ENCODE measurements around the gene MGME1. TPM values are rescaled to one million over a fixed set of nuclear protein-coding genes. Genes with fewer than 3 reads are reported as not detected.
A peak's percentile ranks its signal among the peaks of the same experiment; 100 is the strongest.

MGME1 gene
- total RNA-seq, result 10.1 TPM

DNA sequence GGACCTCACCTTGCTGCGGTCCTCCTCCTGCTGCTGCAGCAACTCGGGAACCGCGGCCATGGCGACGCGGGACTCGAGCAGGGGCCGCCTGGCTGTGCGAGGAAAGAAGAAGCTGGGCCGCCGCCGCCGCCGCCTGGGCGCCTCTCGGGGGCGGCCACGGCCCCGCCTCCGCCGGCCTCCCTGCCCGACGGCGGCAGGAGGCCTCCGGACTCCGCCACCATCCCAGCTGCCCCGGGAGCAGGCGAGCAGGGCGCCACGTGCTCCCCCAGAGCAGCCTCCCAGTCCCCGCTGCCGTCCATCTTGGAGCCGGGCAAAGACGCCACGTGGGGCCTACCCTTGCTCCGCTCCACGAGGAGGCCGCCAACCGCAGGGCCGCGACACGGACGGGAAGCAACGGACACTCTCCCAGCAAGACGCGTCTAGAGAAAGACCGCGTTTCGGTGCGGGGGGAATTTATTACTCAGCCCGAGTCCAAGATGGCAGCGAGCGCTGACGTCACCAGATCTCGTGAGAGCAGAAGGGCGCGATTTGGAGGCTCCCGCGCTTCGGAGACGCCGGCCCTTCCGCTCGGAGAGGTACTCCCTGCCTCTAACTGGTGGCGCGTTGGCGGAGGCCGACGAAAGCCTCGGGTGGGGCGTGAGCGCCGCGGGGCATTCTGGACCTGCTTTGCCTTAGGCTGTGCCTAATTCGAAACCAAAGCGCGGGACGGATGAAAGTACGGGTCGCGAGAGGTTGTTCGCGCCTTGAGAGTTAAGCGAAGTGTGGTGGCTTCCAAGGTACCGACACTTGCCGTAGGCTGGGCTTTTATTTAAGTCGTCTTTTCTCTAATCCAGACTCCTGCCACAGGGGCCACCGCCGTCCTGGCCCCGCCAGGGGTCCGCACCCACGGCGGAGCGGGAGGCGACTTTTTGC is at the start of gene MGME1, which contains the start of gene SNX5:
Gene MGME1 (plus strand): TSS at position 653 of the 912 bp plus-strand sequence. CDS start 842 bp downstream, outside the sequence.
Gene SNX5 (minus strand): TSS at position 429 of the 912 bp plus-strand sequence. CDS start 369 bp downstream, at position 60.

Small RNA genes lying within 50 kb of the gene (small RNA-seq; reads per million reads assigned to genes)
- gene SNORD17, result 221 reads per million, percentile 98 among the genes with 10 or more reads in this experiment

Other genes with a start within 250 kb of the MGME1 start
- gene SNX5, start 224 bp upstream of the MGME1 start, total RNA-seq, result 81.0 TPM
- gene OVOL2, start 88.9 kb downstream of the MGME1 start, total RNA-seq, result not detected
- 27.7 TPM for gene KAT14, start 168.8 kb downstream of the MGME1 start, total RNA-seq
- 11.3 TPM for gene PET117, start 168.8 kb downstream of the MGME1 start, total RNA-seq